GM23248 (cell line): Measurements from ENCODE around the gene PHIP. TPM values are rescaled to one million over a fixed set of nuclear protein-coding genes. Genes with fewer than 3 reads are reported as not detected.

Experiments
- DNase-seq: peaks from one replicate; pipeline ENCODE4 v3.0.0-alpha.2; 2015
- H2AFZ ChIP-seq: fragments of 200-600 bp; sonication (generic); 2 replicates; pipeline ENCODE4 v1.6.1; 2016; ENCODE audit warnings: antibody characterized with exemption
- H3F3A ChIP-seq: fragments of 200-600 bp; sonication (generic); 2 replicates; pipeline ENCODE4 v1.6.1; 2016; ENCODE audit warnings: mild to moderate bottlenecking, antibody characterized with exemption, mixed run types; ENCODE audit not compliant: insufficient read depth
- H3K27ac ChIP-seq: fragments of 200-600 bp; sonication (generic); 2 replicates; pipeline ENCODE4 v1.5.1; 2016; ENCODE audit warnings: mild to moderate bottlenecking
- H3K27me3 ChIP-seq: fragments of 200-600 bp; sonication (generic); replicated peaks from 2 replicates; pipeline ENCODE4 v1.6.1; 2016; ENCODE audit warnings: mild to moderate bottlenecking; ENCODE audit not compliant: insufficient read depth
- H3K36me3 ChIP-seq: fragments of 200-600 bp; sonication (generic); 2 replicates; pipeline ENCODE4 v1.6.1; 2016; ENCODE audit warnings: low read depth, mild to moderate bottlenecking
- H3K4me1 ChIP-seq: fragments of 200-600 bp; sonication (generic); 2 replicates; pipeline ENCODE4 v1.6.1; 2016; ENCODE audit warnings: mild to moderate bottlenecking; ENCODE audit not compliant: insufficient read depth
- H3K4me2 ChIP-seq: fragments of 200-600 bp; sonication (generic); one replicate; pipeline ENCODE4 v1.6.1; 2016; ENCODE audit warnings: mild to moderate bottlenecking; ENCODE audit not compliant: unreplicated experiment
- H3K4me3 ChIP-seq: fragments of 200-600 bp; sonication (generic); 2 replicates; pipeline ENCODE4 v1.5.1; 2016; ENCODE audit warnings: mild to moderate bottlenecking
- H3K79me2 ChIP-seq: fragments of 200-600 bp; sonication (generic); 2 replicates; pipeline ENCODE4 v1.6.1; 2016; ENCODE audit warnings: mild to moderate bottlenecking; ENCODE audit not compliant: insufficient read depth
- H3K9ac ChIP-seq: fragments of 200-600 bp; sonication (generic); 2 replicates; pipeline ENCODE4 v1.6.1; 2016; ENCODE audit warnings: mild to moderate bottlenecking
- H3K9me2 ChIP-seq: fragments of 200-600 bp; sonication (generic); 2 replicates; pipeline ENCODE4 v1.6.1; 2016; ENCODE audit warnings: mixed run types, mild to moderate bottlenecking, moderate library complexity; ENCODE audit not compliant: insufficient read depth
- H3K9me3 ChIP-seq: fragments of 200-600 bp; sonication (generic); one replicate; pipeline ENCODE4 v1.6.1; 2017; ENCODE audit warnings: low read depth
- H4K20me1 ChIP-seq: fragments of 200-600 bp; sonication (generic); 2 replicates; pipeline ENCODE4 v1.6.0; 2016; ENCODE audit not compliant: insufficient read depth
- EZH2 ChIP-seq: fragments of 200-600 bp; sonication (generic); IDR thresholded peaks from 2 replicates; pipeline ENCODE4 v1.6.1; 2018; ENCODE audit warnings: antibody characterized with exemption, mild to moderate bottlenecking; ENCODE audit not compliant: insufficient read depth, poor library complexity, severe bottlenecking
- EZH2phosphoT487 ChIP-seq: fragments of 200-600 bp; sonication (generic); IDR thresholded peaks from 2 replicates; pipeline ENCODE4 v1.6.1; 2018; ENCODE audit warnings: antibody characterized with exemption, moderate library complexity, mild to moderate bottlenecking, low read depth; ENCODE audit not compliant: insufficient read depth
- WGBS, 2 experiments: methylation state at CpG; one replicate each; pipeline ENCODE4 v1.1.6; 2015 to 2017; ENCODE audit warnings: low lambda C conversion rate in 2 of 2, low coverage in 1 of 2; ENCODE audit errors: missing lambda C conversion rate in 2 of 2; 5-methylcytosine and 5-hydroxymethylcytosine counted together
- in situ Hi-C: fragments of 300-500 bp; cut with MboI; formaldehyde crosslinking; loops from 2 replicates; pipeline ENCODE4 v1.15.0; 2020
- polyA plus RNA-seq: library from polyadenylated mRNA; unstranded; fragments of >200 nt; fragmentation: Nextera tagmentation; extraction: Ambion mirVana; gene quantifications from 2 replicates; pipeline ENCODE4 v1.2.1, GENCODE V29; 2016
- total RNA-seq: library from RNA; depleted of rRNA; stranded (reverse); fragments of >200 nt; shearing (Covaris generic); gene quantifications from 2 replicates; pipeline ENCODE4 v1.2.3, GENCODE V29; 2014

PHIP gene
- total and polyA plus RNA-seq, 2 experiments from 2014 or later, result 9.0 to 14.5 TPM

DNA sequence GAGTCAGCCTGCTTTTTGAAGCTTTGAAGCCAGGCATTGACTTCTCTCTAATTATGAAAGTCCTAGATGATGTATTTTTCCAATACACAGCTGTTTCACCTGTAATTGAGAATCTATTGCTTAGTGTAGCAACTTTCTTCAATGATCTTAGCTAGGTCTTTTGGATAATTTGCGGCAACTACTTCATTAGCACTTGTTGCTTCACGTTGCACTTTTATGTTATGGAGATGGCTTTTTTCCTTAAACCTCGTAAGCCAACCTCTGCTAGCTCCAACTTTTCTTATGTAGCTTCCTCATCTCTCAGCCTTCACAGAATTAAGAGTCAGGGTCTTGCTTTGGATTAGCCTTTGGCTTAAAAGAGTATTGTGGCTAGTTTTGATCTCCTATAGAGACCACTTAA lies 44.8 kb downstream of the PHIP start:
- in situ Hi-C loops, result no loop called here
- Histone ChIP-seq H3K4me1 (peaks cover 43% of the 10 kb centered on the region), H3K9ac (no peak overlapping the region), H4K20me1 (peaks cover 3% of the 10 kb centered on the region; the same call in 1 of the 2 replicates), H2AFZ (no peak overlapping the region), H3K27ac (no peak overlapping the region), H3K36me3 (no peaks in the 10 kb centered on the region), H3K79me2 (peaks cover 33% of the 10 kb centered on the region), H3K27me3 (no peaks in the 10 kb centered on the region), H3F3A (peaks cover 37% of the 10 kb centered on the region), H3K9me3 (no peaks in the 10 kb centered on the region), H3K4me2 (no peak overlapping the region), H3K4me3 (no peak overlapping the region), H3K9me2 (no peaks in the 10 kb centered on the region)
- DNase-seq, result no peak
- 96 to 98% methylated on average over 3 of the region's 3 CpGs for WGBS, 2 experiments
- no peak for TF ChIP-seq EZH2
- no peak for TF ChIP-seq EZH2phosphoT487

DNA sequence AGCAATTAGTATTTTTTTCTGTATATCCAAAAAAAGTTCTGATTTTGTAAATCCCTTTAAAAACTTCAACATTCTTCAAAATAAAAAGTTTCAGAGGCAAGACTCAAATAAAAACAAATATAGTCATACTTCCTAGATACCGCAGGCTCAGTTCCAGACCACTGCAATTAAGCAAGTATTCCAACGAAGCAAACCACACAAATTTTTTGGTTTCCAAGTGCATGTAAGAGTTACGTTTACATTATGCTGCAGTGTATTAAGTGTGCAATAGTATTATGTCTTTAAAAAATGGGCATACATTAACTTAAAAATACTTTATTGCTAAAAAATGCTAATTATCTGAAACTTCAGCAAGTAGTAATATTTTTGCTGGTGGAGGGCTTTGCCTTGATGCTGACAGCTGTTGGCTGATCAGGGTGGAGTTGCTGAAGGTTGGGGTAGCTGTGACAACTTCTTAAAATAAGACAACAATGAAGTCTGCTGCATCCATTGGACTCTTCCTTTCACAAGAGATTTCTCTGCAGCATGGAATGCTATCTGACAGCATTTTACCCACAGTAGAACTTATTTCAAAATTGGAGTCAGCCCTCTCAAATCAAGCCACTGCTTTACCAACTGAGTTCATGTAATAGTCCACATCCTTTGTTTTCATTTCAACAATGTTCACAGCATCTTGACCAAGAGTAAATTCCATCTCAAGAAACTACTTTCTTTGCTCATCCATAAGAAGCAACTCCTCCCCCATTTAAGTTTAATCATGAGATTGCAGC lies 46.0 kb downstream of the PHIP start:
- Histone ChIP-seq H3K27ac (peak overlapping the region; percentile 74), H3K9me2 (no peaks in the 10 kb centered on the region), H3K27me3 (no peaks in the 10 kb centered on the region), H4K20me1 (peaks cover 3% of the 10 kb centered on the region; the same call in 1 of the 2 replicates), H3K4me1 (peaks cover 43% of the 10 kb centered on the region), H3F3A (peaks cover 39% of the 10 kb centered on the region), H3K9ac (peak overlapping the region; percentile 39), H3K4me2 (peak overlapping the region; percentile 63), H2AFZ (no peak overlapping the region), H3K9me3 (no peaks in the 10 kb centered on the region), H3K36me3 (no peaks in the 10 kb centered on the region), H3K4me3 (peak overlapping the region; percentile 44), H3K79me2 (peaks cover 33% of the 10 kb centered on the region)
- 3 to 6% methylated on average over 3 of the region's 3 CpGs for WGBS, 2 experiments
- DNase-seq, result peak; percentile 76
- in situ Hi-C loops, result no loop called here
- TF ChIP-seq EZH2 (no peak), EZH2phosphoT487 (no peak)

DNA sequence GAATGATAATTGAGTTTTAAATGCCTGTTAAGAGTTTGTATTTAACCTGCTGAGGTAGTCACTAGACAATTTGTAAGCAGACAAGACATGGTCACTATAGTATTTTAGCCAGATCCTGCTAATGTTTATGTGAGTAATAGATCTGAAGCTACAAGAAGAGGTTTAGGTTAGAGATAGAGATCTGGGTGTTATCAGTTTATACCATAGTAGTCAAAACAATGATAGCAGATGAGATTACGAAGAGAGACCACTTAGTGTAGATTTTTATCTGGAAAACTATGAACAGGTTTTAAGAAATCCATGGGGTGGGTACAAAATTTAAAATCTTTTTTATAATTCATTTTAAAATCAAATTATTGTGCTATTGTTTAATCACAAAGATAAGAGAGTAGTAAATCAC lies 47.5 kb downstream of the PHIP start:
- Histone ChIP-seq H3K4me2 (no peak overlapping the region), H3K79me2 (peaks cover 33% of the 10 kb centered on the region), H3K9me2 (no peaks in the 10 kb centered on the region), H3K36me3 (no peaks in the 10 kb centered on the region), H3F3A (peaks cover 39% of the 10 kb centered on the region), H3K9ac (no peak overlapping the region), H4K20me1 (peaks cover 3% of the 10 kb centered on the region; the same call in 1 of the 2 replicates), H3K27ac (no peak overlapping the region), H3K4me1 (peaks cover 49% of the 10 kb centered on the region), H2AFZ (no peak overlapping the region), H3K9me3 (no peaks in the 10 kb centered on the region), H3K27me3 (no peaks in the 10 kb centered on the region), H3K4me3 (no peak overlapping the region)
- TF ChIP-seq EZH2phosphoT487, result no peak
- no peak for DNase-seq
- WGBS, 2 experiments, result 95 to 97% methylated on average over 1 of the region's 1 CpG
- in situ Hi-C loops, result no loop called here

DNA sequence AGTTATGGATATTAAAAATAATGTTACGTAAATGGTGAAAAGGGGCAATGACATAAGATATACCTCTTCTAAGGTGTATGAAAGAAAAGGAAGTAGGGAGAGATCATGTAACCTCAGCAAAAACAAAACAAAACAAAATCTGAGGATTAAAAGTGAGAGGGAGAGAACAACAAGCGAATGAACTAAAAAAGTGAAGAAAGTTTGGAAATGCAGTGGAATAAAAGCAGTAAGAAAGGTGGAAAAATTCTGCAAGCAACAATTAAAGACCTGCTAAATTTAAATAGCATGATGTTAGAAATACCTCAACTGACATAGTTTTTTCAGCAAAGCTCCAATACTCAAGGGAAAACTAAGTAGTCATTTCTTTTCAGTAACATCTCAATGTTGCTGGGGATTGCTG lies 48.0 kb downstream of the PHIP start:
- H3K79me2 ChIP-seq, result peaks cover 28% of the 10 kb centered on the region
- H3K4me1 ChIP-seq, result peaks cover 49% of the 10 kb centered on the region
- no peak overlapping the region for H3K27ac ChIP-seq
- TF ChIP-seq EZH2 (no peak), EZH2phosphoT487 (no peak)
- no peak for DNase-seq
- H3K4me2 ChIP-seq, result no peak overlapping the region
- no peaks in the 10 kb centered on the region for H3K9me3 ChIP-seq
- 0 out of 2 replicates have a peak, but pooled peaks cover 5% of the 10 kb centered on the region for H3K36me3 ChIP-seq
- H3K4me3 ChIP-seq, result no peak overlapping the region
- no peaks in the 10 kb centered on the region for H3K27me3 ChIP-seq
- no peaks in the 10 kb centered on the region for H3K9me2 ChIP-seq
- H4K20me1 ChIP-seq, result peaks cover 3% of the 10 kb centered on the region; the same call in 1 of the 2 replicates
- 98 to 99% methylated on average over 2 of the region's 2 CpGs for WGBS, 2 experiments
- no peak overlapping the region for H3K9ac ChIP-seq
- H2AFZ ChIP-seq, result no peak overlapping the region
- in situ Hi-C loops, result no loop called here
- H3F3A ChIP-seq, result peaks cover 39% of the 10 kb centered on the region
